ENCODE results near the gene CNOT4.

- TF ChIP-seq CTCF (conservative IDR thresholded peaks at IDR 0.05; ENCODE audit: low read depth, low read length) (no peak), EZH2 (IDR thresholded peaks at IDR 0.05; ENCODE audit: low read length, unreplicated experiment) (no peak), EZH2phosphoT487 (IDR thresholded peaks at IDR 0.05; ENCODE audit: borderline replicate concordance, low read length) (no peak)
Observed at GRCh38 chr7:135553346-135553745, 43.4 kb upstream of the CNOT4 start.
